Stimulated activated CD4-positive, alpha-beta T cell treated with anti-CD3 and anti-CD28 coated beads, Interleukin-4, amount 100 ng/mL, for 4 hours (primary cell): ENCODE data around the gene PAK6.

Source experiments
- DNase-seq, 2 experiments: peaks; one replicate each; pipeline ENCODE4 v3.0.0-alpha.2; 2020

Gene PAK6

GRCh38 chr15:40238532-40239403, at the start of gene PAK6:
Gene PAK6 (plus strand): TSS chr15:40239063. CDS start chr15:40264786, 25,723 bp downstream.
- DNase-seq = peak; percentile 32 to 38

DNA sequence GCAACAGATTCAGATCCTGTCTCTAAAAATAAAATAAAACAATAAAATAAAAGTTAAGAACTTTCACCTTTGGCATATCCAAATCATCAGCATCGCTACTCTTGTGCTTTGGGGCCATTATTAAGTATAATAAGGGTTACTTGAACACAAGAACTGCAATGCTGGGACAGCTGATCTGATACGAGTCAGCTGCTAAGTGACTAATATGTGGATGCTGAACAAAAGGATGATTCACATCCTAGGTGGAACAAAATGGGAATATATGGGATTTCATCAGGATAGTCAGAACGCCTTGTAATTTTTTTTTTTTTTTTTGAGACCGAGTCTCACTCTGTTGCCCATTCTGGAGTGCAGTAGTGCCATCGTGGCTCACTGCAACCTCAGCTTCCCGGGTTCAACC, 48.3 kb upstream of the PAK6 start:
- no peak for DNase-seq

- no peak for DNase-seq
Measured at GRCh38 chr15:40192942-40193341, 45.9 kb upstream of the PAK6 start.

- DNase-seq = no peak
Measured at GRCh38 chr15:40197434-40197833, 41.4 kb upstream of the PAK6 start.

DNA sequence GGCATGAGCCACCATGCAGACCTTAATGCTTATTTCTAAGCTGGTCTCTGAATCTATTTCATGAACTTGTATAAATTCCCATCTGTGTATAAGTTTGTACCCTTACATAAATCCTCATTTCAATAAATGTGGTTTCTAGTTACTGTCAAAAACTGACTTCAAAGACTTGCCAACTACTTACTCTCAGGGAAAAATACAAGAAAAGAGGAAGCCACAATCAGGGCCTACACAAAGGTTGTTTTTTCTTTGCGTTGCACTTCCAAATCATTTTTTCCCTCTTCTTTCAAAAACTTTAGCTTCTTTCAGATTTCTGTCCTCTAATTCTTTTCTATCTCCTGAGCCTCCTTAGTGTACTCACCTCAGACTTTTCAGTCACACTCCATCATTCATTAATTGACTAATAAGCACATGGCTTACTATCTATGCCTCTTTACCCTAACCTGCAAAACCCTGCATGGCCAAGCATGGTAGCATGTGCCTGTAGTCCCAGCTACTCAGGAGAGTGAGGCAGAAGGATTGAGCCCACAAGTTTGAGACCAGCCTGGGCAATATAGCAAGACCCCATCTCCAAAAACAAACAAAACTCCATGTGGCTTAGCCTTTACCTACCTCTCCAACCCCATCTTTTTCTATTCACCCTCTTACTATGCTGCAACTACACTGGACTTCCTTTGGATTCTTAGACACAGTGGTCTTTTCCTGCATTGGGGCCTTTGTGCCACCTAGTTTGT, 40.3 kb upstream of the PAK6 start:
- no peak for DNase-seq

DNA sequence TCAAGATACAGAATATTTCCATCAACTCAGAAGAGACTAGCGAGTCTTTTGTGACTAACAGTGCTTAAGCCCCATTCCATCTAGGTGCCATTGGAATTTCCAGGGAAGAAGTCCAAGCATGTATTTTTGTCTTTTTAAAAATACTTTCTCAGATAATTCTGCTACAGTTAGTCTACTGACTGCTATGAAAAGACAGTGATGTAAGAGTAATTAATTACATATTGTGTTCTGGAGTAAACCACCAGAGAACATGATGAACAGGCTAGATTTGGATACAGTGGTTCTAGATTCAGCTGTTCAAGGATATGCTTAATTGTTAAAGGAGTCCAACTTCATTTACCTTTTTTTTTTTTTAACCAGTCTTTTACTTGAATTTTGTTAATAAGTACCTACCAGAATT, 34.8 kb upstream of the PAK6 start:
- DNase-seq = no peak

- DNase-seq = peak in 1 of 2 experiments; percentile 29
Measured at GRCh38 chr15:40217166-40217824, 21.6 kb upstream of the PAK6 start.

DNA sequence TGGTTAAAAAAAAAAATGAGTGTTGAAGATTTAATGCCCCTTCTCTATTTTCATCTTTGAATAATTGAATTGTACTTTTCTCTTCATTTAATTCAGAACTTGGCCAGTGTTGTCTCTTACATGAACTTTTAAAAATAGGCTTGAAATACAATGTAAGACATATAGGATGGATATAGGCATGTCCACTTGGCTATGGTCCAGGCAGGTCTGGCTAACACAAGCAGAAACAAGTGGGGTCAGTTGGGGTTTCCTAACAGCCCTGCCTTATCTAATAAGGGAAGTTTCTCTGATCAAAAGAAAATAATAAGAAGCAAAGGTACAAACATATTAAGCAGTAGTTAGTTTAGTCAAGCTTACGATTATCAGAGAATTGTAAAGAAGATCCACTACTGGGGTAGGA, 19.1 kb upstream of the PAK6 start:
- DNase-seq = no peak

GRCh38 chr15:40222131-40222530, 16.7 kb upstream of the PAK6 start:
- DNase-seq = no peak

- DNase-seq = no peak
Measured at GRCh38 chr15:40226736-40227135, 12.1 kb upstream of the PAK6 start.

- DNase-seq = no peak
Measured at GRCh38 chr15:40229316-40229715, 9.5 kb upstream of the PAK6 start.

DNA sequence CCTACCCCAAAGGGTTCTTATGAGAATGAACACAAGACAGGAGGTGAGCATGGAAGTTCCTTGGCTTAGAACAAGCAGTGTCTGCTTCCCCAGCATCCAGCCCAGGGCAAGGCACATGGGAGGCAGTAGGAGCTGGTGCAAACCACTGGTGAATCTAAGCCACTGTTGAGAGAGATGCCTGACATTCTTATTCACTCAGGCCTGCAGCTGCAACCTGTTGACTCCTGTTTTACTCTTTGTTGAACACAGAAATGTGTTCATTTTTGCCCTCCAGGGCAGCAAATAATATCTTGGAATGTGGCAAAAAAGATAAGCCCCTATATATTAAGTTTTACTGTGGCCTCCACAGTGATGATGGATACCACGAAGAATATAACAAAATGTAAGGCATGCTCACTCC, 8.9 kb upstream of the PAK6 start:
- DNase-seq = no peak

DNA sequence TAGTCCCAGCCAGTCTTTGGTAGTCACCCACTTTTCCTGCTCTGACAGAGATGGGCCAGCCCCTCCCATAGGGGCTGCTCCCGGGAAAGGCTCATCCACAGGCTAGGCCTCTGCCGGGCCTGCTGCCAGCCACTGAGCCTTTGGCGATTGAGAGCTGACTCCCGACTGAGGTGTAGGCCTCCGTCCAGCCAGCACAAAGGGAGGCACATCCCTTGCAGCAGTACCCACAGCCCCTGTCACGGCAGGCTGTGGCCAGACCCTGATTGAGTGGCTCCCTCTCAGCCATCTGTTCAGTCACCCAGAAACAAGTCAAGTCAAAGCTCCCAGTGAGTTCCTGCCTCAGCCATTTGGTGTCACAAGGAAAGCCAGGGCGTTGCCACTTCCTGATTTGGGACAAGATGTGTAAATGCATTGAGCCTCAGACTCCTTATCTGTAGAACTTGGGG, 6.2 kb upstream of the PAK6 start:
- DNase-seq = no peak

- no peak for DNase-seq
Measured at GRCh38 chr15:40233727-40234577, 4.9 kb upstream of the PAK6 start.

- no peak for DNase-seq
Measured at GRCh38 chr15:40234783-40235182, 4.1 kb upstream of the PAK6 start.

GRCh38 chr15:40235201-40235885, 3.5 kb upstream of the PAK6 start:
- no peak for DNase-seq

DNA sequence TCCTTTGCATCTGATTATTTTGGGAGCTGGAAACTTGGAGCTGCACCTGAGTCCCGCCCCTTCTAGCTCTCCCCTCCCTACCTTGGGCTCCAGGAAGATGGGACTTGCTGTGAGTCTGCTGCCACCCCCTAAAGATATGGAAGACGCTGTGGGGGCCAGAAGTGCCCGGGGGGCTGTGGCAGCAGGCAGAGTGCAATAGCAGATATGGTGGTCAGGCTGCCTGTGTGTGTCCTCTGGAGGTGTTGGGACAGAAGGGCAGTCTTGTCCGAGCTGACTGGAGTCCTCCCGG, 485 bp downstream of the PAK6 start:
- no peak for DNase-seq

DNA sequence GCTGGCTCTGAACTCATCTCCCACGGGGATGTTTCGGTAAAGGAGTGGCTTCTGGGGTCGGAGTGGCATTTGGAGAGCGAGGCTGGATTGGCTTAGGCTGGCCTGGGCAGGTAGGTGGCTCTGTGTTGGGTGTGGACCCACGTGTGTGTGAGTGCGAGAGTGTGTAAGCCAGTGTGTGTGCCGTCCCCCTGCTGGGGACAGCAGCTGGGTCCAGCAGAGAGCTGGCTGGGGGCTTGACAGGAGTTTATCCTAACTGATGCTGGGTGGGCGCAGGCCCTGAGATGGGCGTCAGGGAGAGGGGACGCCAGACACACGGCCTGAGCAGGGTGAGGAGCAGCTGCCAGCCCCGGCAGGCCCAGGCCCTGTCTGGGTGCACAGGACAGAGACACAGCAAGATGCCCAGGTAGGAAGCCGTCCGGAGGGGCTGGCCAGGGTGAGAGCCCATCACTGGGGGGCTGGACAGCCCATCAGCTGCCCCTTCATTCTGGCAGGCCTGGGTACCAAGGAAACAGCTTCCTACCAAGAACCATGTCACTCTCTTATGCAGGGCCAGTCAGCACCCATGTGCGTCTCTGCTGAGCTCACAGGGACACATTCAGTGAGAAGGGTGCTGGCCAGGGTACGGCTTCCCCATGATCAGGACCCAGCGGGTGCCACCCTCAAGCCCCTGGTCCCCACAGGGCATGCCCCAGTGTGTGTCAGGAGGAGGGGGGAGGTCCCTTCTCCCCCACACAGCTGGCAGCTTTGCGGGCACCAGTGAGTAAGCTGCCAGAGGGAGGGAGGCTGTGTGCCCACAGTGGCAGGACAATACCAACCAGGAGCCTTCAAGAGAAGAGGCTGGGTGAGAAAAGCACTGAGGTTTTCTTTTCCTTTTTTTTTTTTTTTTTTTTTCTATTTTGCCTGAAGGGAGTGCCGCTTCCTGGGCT, 1.1 kb downstream of the PAK6 start:
- no peak for DNase-seq

DNA sequence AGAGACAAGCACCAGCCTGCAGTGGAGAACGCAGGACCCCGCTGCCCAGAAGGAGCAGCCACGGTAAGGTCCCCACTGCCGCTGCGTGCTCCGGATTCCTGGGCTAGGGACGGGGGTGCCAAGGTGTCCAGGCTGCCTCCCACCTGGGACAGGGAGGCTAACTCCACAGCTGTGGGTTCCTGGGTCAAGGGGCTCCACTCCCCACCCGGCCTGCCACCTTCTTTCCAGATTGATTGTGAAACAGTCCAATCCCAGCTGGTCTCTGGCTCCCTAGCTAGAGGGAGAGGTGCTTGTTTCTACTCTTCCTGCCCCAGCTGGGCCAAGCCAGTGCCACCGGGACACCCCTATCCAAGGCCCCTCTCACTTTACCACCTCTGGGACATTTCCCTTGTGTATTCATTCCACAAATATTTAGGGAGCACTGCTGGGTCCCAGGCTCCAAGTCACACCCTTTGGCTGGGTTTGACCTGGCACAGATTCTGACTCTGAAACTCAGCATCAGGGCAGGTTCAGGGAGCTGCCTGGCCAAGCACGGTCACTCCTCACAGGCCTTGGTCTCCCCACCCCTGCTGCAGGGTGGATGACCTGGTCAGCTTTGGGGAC, 1.9 kb downstream of the PAK6 start:
- no peak for DNase-seq
